Spleen (tissue), 11 donors: Measurements from ENCODE around the gene DISP2. TPM values are rescaled to one million over a fixed set of nuclear protein-coding genes. Genes with fewer than 3 reads are reported as not detected.

ENCODE experiments used
- DNase-seq: peaks from one replicate; pipeline ENCODE4 v3.0.0-alpha.2; 2020
- H3K27ac ChIP-seq, 8 donors: fragments of 200-600 bp; sonication (generic) in 7 of 8; 1 replicate in 4 of 8; 2 replicates in 4 of 8; pipeline versions ENCODE4 v1.5.0 to v1.8.0; 2016 to 2021; ENCODE audit warnings: inconsistent platforms in 4 of 8, mild to moderate bottlenecking in 4 of 8, moderate library complexity in 1 of 8
- H3K27me3 ChIP-seq, 7 donors: fragments of 200-600 bp; sonication (generic) in 6 of 7; replicated peaks in 1 of 7; 1 replicate in 4 of 7; 2 replicates in 3 of 7; pipeline versions ENCODE4 v1.5.0 to v1.8.0; 2016 to 2021; ENCODE audit warnings: inconsistent platforms in 3 of 7, mild to moderate bottlenecking in 1 of 7
- H3K36me3 ChIP-seq, 6 donors: fragments of 200-600 bp; sonication (generic) in 5 of 6; 1 replicate in 4 of 6; 2 replicates in 2 of 6; pipeline versions ENCODE4 v1.5.0 to v1.8.0; 2016 to 2021; ENCODE audit warnings: inconsistent platforms in 2 of 6
- H3K4me1 ChIP-seq, 6 donors: fragments of 200-600 bp; sonication (generic) in 5 of 6; 1 replicate in 3 of 6; 2 replicates in 3 of 6; pipeline versions ENCODE4 v1.5.0 to v1.8.0; 2016 to 2021; ENCODE audit warnings: inconsistent platforms in 3 of 6
- H3K4me3 ChIP-seq, 8 donors: fragments of 200-600 bp; sonication (generic) in 7 of 8; 1 replicate in 4 of 8; 2 replicates in 4 of 8; pipeline versions ENCODE4 v1.5.0 to v1.8.0; 2016 to 2021; ENCODE audit warnings: inconsistent platforms in 4 of 8, mild to moderate bottlenecking in 4 of 8, moderate library complexity in 2 of 8
- H3K9me3 ChIP-seq, 8 donors: fragments of 200-600 bp; sonication (generic) in 7 of 8; 1 replicate in 4 of 8; 2 replicates in 4 of 8; pipeline versions ENCODE4 v1.5.0 to v1.8.0; 2016 to 2021; ENCODE audit warnings: inconsistent platforms in 4 of 8
- CTCF ChIP-seq, 11 experiments: fragments of 200-600 bp in 7 of 11; fragments of 450-650 bp in 4 of 11; sonication (generic) in 4 of 11; IDR thresholded peaks in 8 of 11; conservative IDR thresholded peaks in 3 of 11; 1 replicate in 7 of 11; 2 replicates in 4 of 11; pipeline versions ENCODE4 v1.4.0 to v1.8.0; 2016 to 2021; ENCODE audit warnings: antibody characterized with exemption in 11 of 11, inconsistent platforms in 4 of 11, mild to moderate bottlenecking in 1 of 11
- POLR2A ChIP-seq, 3 donors: fragments of 450-650 bp; IDR thresholded peaks; one replicate each; pipeline ENCODE4 v1.5.1; 2017; ENCODE audit warnings: antibody characterized with exemption in 3 of 3, mild to moderate bottlenecking in 1 of 3
- POLR2AphosphoS5 ChIP-seq, 3 donors: sonication (generic); formaldehyde crosslinking; IDR thresholded peaks; one replicate each; pipeline ENCODE4 v1.5.1; 2017; ENCODE audit warnings: antibody characterized with exemption in 3 of 3
- WGBS, 5 donors: extraction: QIAGEN DNeasy Blood & Tissue Kit in 3 of 5; methylation state at CpG; one replicate each; pipeline versions ENCODE4 v1.1.5 to v1.1.7; 2013 to 2018; 5-methylcytosine and 5-hydroxymethylcytosine counted together
- intact Hi-C: fragments of 100-400 bp; cut with DNase I; formaldehyde crosslinking; loops from one replicate; pipeline ENCODE4 v1.15.0; 2023; ENCODE audit warnings: low total_unique reads
- polyA plus RNA-seq, 3 donors: library from polyadenylated mRNA; stranded (reverse); fragments of 200-250 nt; gene quantifications; one replicate each; pipeline ENCODE4 v1.2.1, GENCODE V29; 2013
- total RNA-seq, 7 donors: library from RNA; depleted of rRNA in 3 of 7; stranded (reverse); fragments of >200 nt in 3 of 7; fragmentation: NEBNext Ultra II Directional in 4 of 7; extraction: Animal tissue kit (Norgen Biotek cat#: 25700) in 4 of 7; gene quantifications; one replicate each; pipeline versions ENCODE4 v1.1.0 to v1.2.1, GENCODE V29; 2016 to 2021
- donor health status: healthy with polysubstance abuse.
- donor health status: DM: no; HTN: no; CAD: no; lungs with moderate emphysema.
- donor health status: DM: no; HTN: no; CAD: no.
- donor health status: Bipolar disorder and iron deficiency.
- donor health status: healthy.
- donor health status: DM: no; HTN: no; CAD: no.
- donor health status: DM: yes; HTN: yes; CAD: no.

Gene DISP2
- total and polyA plus RNA-seq, 10 donors: 0.05 to 3.0 (median 0.54) TPM; not detected in 1

GRCh38 chr15:40413036-40413435 is 55.0 kb downstream of the DISP2 start:
- 84 to 94% (median 88%) methylated on average over 9 of the region's 9 CpGs for WGBS, 5 donors
- TF ChIP-seq CTCF (IDR thresholded peaks at IDR 0.05 in 8 of 11, conservative IDR thresholded peaks at IDR 0.05 in 3 of 11): no peak
- peak in 1 of 3 donors; percentile 22 for TF ChIP-seq POLR2AphosphoS5 (IDR thresholded peaks at IDR 0.05)
- Histone ChIP-seq H3K27me3 (no peaks in the 10 kb centered on the region), H3K27ac (no peak overlapping the region), H3K36me3 (peaks cover 2 to 100% (median 87%) of the 10 kb centered on the region in 6 donors), H3K4me1 (peaks cover 0 to 13% (median 0%) of the 10 kb centered on the region in 6 donors), H3K9me3 (no peaks in the 10 kb centered on the region), H3K4me3 (no peak overlapping the region)
- intact Hi-C loops: loop anchor here (10.0 kb wide), 1 partner anchor 48 kb away; no protein-coding TSS in a partner anchor
- DNase-seq: peak; percentile 54

GRCh38 chr15:40414816-40415215 is 56.8 kb downstream of the DISP2 start:
- no peaks in the 10 kb centered on the region for H3K9me3 ChIP-seq
- H3K4me3 ChIP-seq: no peak overlapping the region
- H3K27me3 ChIP-seq: no peaks in the 10 kb centered on the region
- peak; percentile 66 for DNase-seq
- peaks cover 2 to 100% (median 84%) of the 10 kb centered on the region in 6 donors for H3K36me3 ChIP-seq
- H3K4me1 ChIP-seq: peaks cover 0 to under 1% (median 0%) of the 10 kb centered on the region in 6 donors
- H3K27ac ChIP-seq: no peak overlapping the region
- WGBS, 5 donors: 85 to 97% (median 91%) methylated on average over 7 of the region's 7 CpGs
- intact Hi-C loops: loop anchor here (10.0 kb wide), 1 partner anchor 50 kb away; no protein-coding TSS in a partner anchor
- no peak for TF ChIP-seq POLR2A (IDR thresholded peaks at IDR 0.05)
- peak in 1 of 3 donors; percentile 25 for TF ChIP-seq POLR2AphosphoS5 (IDR thresholded peaks at IDR 0.05)

GRCh38 chr15:40415226-40415625 is 57.2 kb downstream of the DISP2 start:
- no peak overlapping the region for H3K27ac ChIP-seq
- no peak overlapping the region for H3K4me3 ChIP-seq
- no peaks in the 10 kb centered on the region for H3K9me3 ChIP-seq
- DNase-seq: no peak
- WGBS, 5 donors: 86 to 98% (median 94%) methylated on average over 10 of the region's 10 CpGs
- no peak for TF ChIP-seq CTCF (IDR thresholded peaks at IDR 0.05 in 8 of 11, conservative IDR thresholded peaks at IDR 0.05 in 3 of 11)
- peaks cover 0 to 5% (median 2%) of the 10 kb centered on the region in 6 donors for H3K4me1 ChIP-seq
- intact Hi-C loops: loop anchor here (10.0 kb wide), 1 partner anchor 50 kb away; no protein-coding TSS in a partner anchor
- H3K36me3 ChIP-seq: peaks cover 2 to 96% (median 83%) of the 10 kb centered on the region in 6 donors
- no peaks in the 10 kb centered on the region for H3K27me3 ChIP-seq

- TF ChIP-seq POLR2A (IDR thresholded peaks at IDR 0.05) (no peak), CTCF (IDR thresholded peaks at IDR 0.05 in 8 of 11, conservative IDR thresholded peaks at IDR 0.05 in 3 of 11) (no peak), POLR2AphosphoS5 (IDR thresholded peaks at IDR 0.05) (peak in 2 of 3 donors; percentile 20 to 52)
- no peak overlapping the region for H3K4me3 ChIP-seq
- H3K27me3 ChIP-seq: no peaks in the 10 kb centered on the region
- H3K4me1 ChIP-seq: peaks cover 3 to 13% (median 9%) of the 10 kb centered on the region in 6 donors
- 78 to 99% (median 95%) methylated on average over 3 to 14 of the region's 14 CpGs for WGBS, 5 donors
- peaks cover 2 to 88% (median 76%) of the 10 kb centered on the region in 6 donors for H3K36me3 ChIP-seq
- H3K27ac ChIP-seq: no peak overlapping the region
- DNase-seq: peak; percentile 64
- intact Hi-C loops: loop anchor here (10.0 kb wide), 1 partner anchor 51 kb away; no protein-coding TSS in a partner anchor
- no peaks in the 10 kb centered on the region for H3K9me3 ChIP-seq
These were observed 58.0 kb downstream of the DISP2 start for GRCh38 chr15:40416056-40416455.
